NCI-H187 treated with DMSO at 0.1 percent for 48 hours (cell line): ENCODE data around the gene ANO7.

Experiments used
- DNase-seq: peaks from one replicate; lab custom pipeline; 2025; lab: John Stamatoyannopoulos, UW

Gene ANO7

GRCh38 chr2:241273210-241274020 lies 84.9 kb downstream of the ANO7 start:
- DNase-seq = no peak

DNA sequence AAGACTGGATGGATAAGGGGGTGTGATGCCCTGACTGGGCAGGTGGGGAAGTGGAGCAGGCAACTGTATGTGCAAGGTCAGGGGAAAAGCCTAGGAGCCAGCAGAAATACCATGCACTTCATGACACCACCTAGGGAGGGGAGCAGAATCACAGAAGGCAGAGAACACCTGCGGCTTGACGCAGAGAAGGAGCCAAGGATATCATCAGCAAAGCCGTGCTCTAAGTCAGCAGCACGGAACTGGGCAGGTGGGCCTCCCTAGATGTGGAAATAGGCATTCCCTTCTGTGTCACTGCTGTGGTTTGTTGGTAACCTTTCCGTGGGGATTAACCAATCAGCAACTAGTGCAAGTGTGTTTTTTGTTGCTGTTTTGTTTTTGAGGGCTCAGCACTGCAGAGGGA lies 85.7 kb downstream of the ANO7 start:
- DNase-seq = no peak
